Natural killer cell (primary cell): ENCODE measurements around the gene RDX. TPM values are rescaled to one million over a fixed set of nuclear protein-coding genes. Genes with fewer than 3 reads are reported as not detected.

Source experiments
- ATAC-seq, 3 donors: fragments of 150-1000 bp in 2 of 3; fragments of 200-7000 bp in 1 of 3; cut with Tn5 transposase; 1 replicate in 1 of 3; 2 replicates in 2 of 3; pipeline ENCODE4 v1.10.0; 2021; ENCODE audit warnings: mild to moderate bottlenecking in 2 of 3, moderate library complexity in 2 of 3
- DNase-seq, 2 donors: peaks; one replicate each; pipeline versions ENCODE4 v3.0.0 to v3.0.0-alpha.2; 2013 to 2021; ENCODE audit warnings: mixed read lengths in 1 of 2
- H3K27ac ChIP-seq: one replicate; pipeline ENCODE4 v1.5.1; 2013; ENCODE audit warnings: mild to moderate bottlenecking, low read length
- H3K27me3 ChIP-seq: one replicate; pipeline ENCODE4 v1.6.1; 2013; ENCODE audit warnings: low read length; ENCODE audit not compliant: control insufficient read depth, insufficient read depth
- H3K36me3 ChIP-seq: one replicate; pipeline ENCODE4 v1.6.1; 2013; ENCODE audit warnings: low read length; ENCODE audit not compliant: control insufficient read depth, insufficient read depth
- H3K4me1 ChIP-seq: one replicate; pipeline ENCODE4 v1.6.1; 2013; ENCODE audit warnings: low read length; ENCODE audit not compliant: control insufficient read depth, insufficient read depth
- H3K4me3 ChIP-seq: one replicate; pipeline ENCODE4 v1.5.1; 2013; ENCODE audit warnings: low read length
- H3K9me3 ChIP-seq: one replicate; pipeline ENCODE4 v1.6.1; 2013; ENCODE audit warnings: low read length; ENCODE audit not compliant: control insufficient read depth, insufficient read depth
- H3K27ac Mint-ChIP-seq, 2 donors: one replicate each; pipeline ENCODE4 v1.8.0; 2022; ENCODE audit warnings: mild to moderate bottlenecking in 2 of 2, mixed read lengths in 2 of 2, moderate library complexity in 1 of 2
- H3K27me3 Mint-ChIP-seq, 2 donors: one replicate each; pipeline ENCODE4 v1.8.0; 2022; ENCODE audit warnings: low read depth in 2 of 2, mixed read lengths in 2 of 2
- H3K36me3 Mint-ChIP-seq: one replicate; pipeline ENCODE4 v1.8.0; 2022; ENCODE audit warnings: mixed read lengths
- H3K4me1 Mint-ChIP-seq, 2 donors: one replicate each; pipeline ENCODE4 v1.8.0; 2022; ENCODE audit warnings: mixed read lengths in 2 of 2
- H3K4me3 Mint-ChIP-seq: one replicate; pipeline ENCODE4 v1.8.0; 2022; ENCODE audit warnings: mild to moderate bottlenecking, moderate library complexity, mixed read lengths
- H3K9me3 Mint-ChIP-seq, 2 donors: one replicate each; pipeline ENCODE4 v1.8.0; 2022; ENCODE audit warnings: mixed read lengths in 2 of 2
- CTCF ChIP-seq: fragments of 200-600 bp; IDR thresholded peaks from one replicate; pipeline ENCODE4 v1.8.0; 2022; ENCODE audit warnings: antibody characterized with exemption
- WGBS: methylation state at CpG from one replicate; pipeline ENCODE4 v1.1.7; 2013; ENCODE audit warnings: missing lambda C conversion rate; ENCODE audit not compliant: insufficient coverage; 5-methylcytosine and 5-hydroxymethylcytosine counted together
- intact Hi-C: fragments of 100-400 bp; cut with micrococcal nuclease; formaldehyde crosslinking; loops from one replicate; pipeline ENCODE4 v1.14.2; 2022
- total RNA-seq, 4 donors: library from RNA; stranded (reverse); fragments of 120-200 nt in 1 of 4; gene quantifications; one replicate each; pipeline versions ENCODE4 v1.2.3 to v1.2.4, GENCODE V29; 2013 to 2022

Gene RDX
- total RNA-seq, 3 donors from 2014 or later (not counting 1 experiment from before 2014, with no cell fraction given), result 22.6 to 31.1 (median 25.9) TPM

DNA sequence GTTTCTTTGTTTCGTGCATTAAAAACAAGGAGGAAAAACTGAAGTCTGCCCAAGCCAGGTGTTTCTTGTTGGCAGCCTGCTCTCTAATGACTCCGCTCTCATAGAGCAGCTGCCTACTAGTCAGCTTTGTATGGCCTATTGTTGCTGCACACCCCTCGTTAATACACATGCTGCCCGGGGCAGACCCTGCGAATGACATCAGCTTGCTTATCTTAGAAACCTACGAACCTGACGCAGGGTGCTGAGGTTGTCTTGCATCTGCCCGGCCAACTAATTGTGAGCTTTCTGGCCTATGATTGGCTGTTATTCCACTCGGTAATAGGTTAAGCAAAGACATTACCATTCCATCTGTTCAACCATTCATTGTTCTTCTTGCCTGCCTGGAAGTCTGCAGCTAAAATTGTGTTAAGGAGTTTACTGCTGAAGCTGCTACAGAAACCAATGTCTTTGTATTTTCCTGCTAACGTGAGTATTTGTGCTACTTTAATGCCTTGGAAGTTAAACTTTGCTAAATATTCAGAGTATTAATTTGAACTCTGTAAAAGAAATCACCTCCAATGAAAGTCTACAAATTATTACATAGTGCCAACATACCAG, 165.7 kb downstream of the RDX start:
- Mint-ChIP-seq H3K27me3 (peaks cover 0 to 16% of the 10 kb centered on the region in 2 donors), H3K9me3 (no peaks in the 10 kb centered on the region), H3K4me3 (no peak overlapping the region), H3K36me3 (no peaks in the 10 kb centered on the region), H3K27ac (no peak overlapping the region), H3K4me1 (no peaks in the 10 kb centered on the region)
- Histone ChIP-seq H3K9me3 (no peaks in the 10 kb centered on the region), H3K27ac (no peak overlapping the region), H3K27me3 (no peaks in the 10 kb centered on the region), H3K4me3 (no peak overlapping the region), H3K4me1 (no peaks in the 10 kb centered on the region), H3K36me3 (no peaks in the 10 kb centered on the region)
- WGBS, result 93% methylated on average over 9 of the region's 10 CpGs
- TF ChIP-seq CTCF, result no peak
- DNase-seq, result no peak
- ATAC-seq, result no peak
- intact Hi-C loops, result no loop called here

DNA sequence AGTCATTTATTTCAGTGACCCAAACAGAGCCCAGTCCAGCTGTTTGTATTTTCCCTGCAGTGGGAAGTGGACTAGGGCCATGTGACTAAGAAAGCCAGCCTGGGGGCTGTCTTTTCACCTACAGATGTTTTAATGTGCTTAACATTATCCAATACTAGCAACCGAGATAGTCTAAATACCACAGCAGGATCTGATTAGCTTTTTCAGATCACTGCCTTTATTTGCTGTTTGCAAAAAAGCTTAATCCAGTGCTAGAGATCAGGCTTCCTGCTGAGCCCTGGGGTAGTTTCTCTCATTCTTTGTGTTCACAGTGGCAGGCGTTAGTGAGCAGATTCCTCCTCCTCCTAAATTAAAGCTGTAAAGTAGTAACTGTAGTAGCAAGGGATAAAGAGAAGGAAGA, 168.3 kb downstream of the RDX start:
- Histone ChIP-seq H3K4me3 (no peak overlapping the region), H3K27ac (no peak overlapping the region), H3K36me3 (no peaks in the 10 kb centered on the region), H3K27me3 (no peaks in the 10 kb centered on the region), H3K9me3 (no peaks in the 10 kb centered on the region), H3K4me1 (no peaks in the 10 kb centered on the region)
- H3K4me1 Mint-ChIP-seq, result no peaks in the 10 kb centered on the region
- peaks cover 2 to 16% of the 10 kb centered on the region in 2 donors for H3K27me3 Mint-ChIP-seq
- WGBS, result 71% methylated on average over 1 of the region's 2 CpGs
- DNase-seq, result no peak
- TF ChIP-seq CTCF, result no peak
- H3K27ac Mint-ChIP-seq, result no peak overlapping the region
- no peak overlapping the region for H3K4me3 Mint-ChIP-seq
- no peaks in the 10 kb centered on the region for H3K36me3 Mint-ChIP-seq
- H3K9me3 Mint-ChIP-seq, result no peaks in the 10 kb centered on the region
- no peak for ATAC-seq
- intact Hi-C loops, result no loop called here

GRCh38 chr11:110126936-110127335, 169.5 kb downstream of the RDX start:
- Histone ChIP-seq H3K4me3 (no peak overlapping the region), H3K27me3 (no peaks in the 10 kb centered on the region), H3K27ac (no peak overlapping the region), H3K36me3 (no peaks in the 10 kb centered on the region), H3K9me3 (no peaks in the 10 kb centered on the region), H3K4me1 (no peaks in the 10 kb centered on the region)
- H3K4me3 Mint-ChIP-seq, result no peak overlapping the region
- H3K27ac Mint-ChIP-seq, result no peak overlapping the region
- DNase-seq (no peak), ATAC-seq (no peak)
- H3K36me3 Mint-ChIP-seq, result no peaks in the 10 kb centered on the region
- no peaks in the 10 kb centered on the region for H3K4me1 Mint-ChIP-seq
- 91% methylated on average over 4 of the region's 4 CpGs for WGBS
- no peak for TF ChIP-seq CTCF
- intact Hi-C loops, result no loop called here
- H3K9me3 Mint-ChIP-seq, result no peaks in the 10 kb centered on the region
- peaks cover 2 to 16% of the 10 kb centered on the region in 2 donors for H3K27me3 Mint-ChIP-seq

DNA sequence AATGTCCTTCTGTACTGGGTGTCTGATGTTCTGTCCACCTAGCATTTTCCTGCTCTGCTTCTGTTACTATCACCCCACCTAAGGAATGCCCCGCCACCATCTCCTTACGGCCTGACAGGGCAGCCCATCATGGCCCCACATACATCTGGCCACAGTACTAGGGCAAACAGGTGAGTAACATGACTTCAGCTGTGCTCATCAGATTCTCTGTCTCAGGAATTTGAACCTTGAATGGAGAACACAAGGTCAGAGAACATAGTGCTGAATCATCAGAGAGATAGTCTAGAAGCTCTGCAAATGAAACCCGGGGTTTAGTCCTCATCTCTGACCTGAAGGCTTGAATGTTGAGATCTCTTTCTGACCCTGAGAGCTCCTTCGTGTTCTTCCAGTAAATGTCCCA, 170.8 kb downstream of the RDX start:
- ATAC-seq, result no peak
- no peak overlapping the region for H3K27ac Mint-ChIP-seq
- WGBS, result 86% methylated on average over 4 of the region's 4 CpGs

More for the DNA sequence above, 170.8 kb downstream of the RDX start:
- no peaks in the 10 kb centered on the region for H3K4me1 Mint-ChIP-seq
- DNase-seq, result no peak
- H3K9me3 ChIP-seq, result no peaks in the 10 kb centered on the region
- H3K27me3 ChIP-seq, result no peaks in the 10 kb centered on the region
- H3K27ac ChIP-seq, result no peak overlapping the region
- no peaks in the 10 kb centered on the region for H3K36me3 ChIP-seq
- no peaks in the 10 kb centered on the region for H3K4me1 ChIP-seq
- no peak overlapping the region for H3K4me3 ChIP-seq
- H3K36me3 Mint-ChIP-seq, result no peaks in the 10 kb centered on the region
- peaks cover 2 to 6% of the 10 kb centered on the region in 2 donors for H3K27me3 Mint-ChIP-seq
- no peaks in the 10 kb centered on the region for H3K9me3 Mint-ChIP-seq
- no peak for TF ChIP-seq CTCF
- intact Hi-C loops, result no loop called here
- H3K4me3 Mint-ChIP-seq, result no peak overlapping the region
